Measurements from ENCODE around the gene HTR4. TPM values are rescaled to one million over a fixed set of nuclear protein-coding genes. Genes with fewer than 3 reads are reported as not detected.

HTR4 gene
- total RNA-seq, 1 donor from 2014 or later = not detected

GRCh38 chr5:148469501-148469935, 184.8 kb downstream of the HTR4 start:
- peak; percentile 90 for DNase-seq

- DNase-seq = peak; percentile 31
These were observed 185.6 kb downstream of the HTR4 start for GRCh38 chr5:148468746-148469145.

GRCh38 chr5:148467958-148468357, 186.4 kb downstream of the HTR4 start:
- DNase-seq = no peak

DNA sequence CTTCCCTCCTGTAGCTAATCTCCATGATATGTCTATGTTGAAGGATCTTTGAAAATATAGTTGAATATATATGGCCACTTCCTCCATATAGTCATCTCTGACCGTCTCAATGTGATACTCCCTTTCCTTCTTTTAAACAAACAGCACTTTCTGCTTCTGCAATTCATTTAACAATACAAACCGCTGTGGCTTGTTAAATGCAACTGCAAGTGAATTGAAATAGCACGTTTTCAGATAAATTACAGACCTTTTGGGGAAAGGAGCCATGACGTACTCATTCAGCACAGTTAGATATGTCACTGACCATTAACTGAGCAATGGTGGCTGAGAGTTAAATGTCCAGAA, 188.1 kb downstream of the HTR4 start:
- no peak for DNase-seq

- no peak for DNase-seq
These were observed 188.7 kb downstream of the HTR4 start for GRCh38 chr5:148465381-148466235.

DNA sequence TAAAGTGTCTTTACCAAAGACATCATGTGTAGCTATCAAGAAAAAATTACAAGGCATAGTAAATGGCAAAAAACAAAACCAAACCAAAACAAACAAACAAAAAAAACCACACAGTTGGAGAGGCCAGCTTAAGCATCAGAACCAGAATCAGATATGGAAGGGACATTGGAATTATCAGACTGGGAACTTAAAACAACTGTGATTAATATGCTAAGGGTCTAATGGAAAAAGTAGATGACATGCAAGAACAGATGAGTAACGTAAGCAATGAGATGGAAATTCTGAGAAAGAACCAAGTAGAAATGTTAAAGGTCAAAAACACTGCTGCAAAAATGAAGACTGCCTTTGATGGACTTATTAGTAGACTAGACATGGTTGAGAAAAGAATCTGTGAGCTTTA, 194.7 kb downstream of the HTR4 start:
- no peak for DNase-seq

DNA sequence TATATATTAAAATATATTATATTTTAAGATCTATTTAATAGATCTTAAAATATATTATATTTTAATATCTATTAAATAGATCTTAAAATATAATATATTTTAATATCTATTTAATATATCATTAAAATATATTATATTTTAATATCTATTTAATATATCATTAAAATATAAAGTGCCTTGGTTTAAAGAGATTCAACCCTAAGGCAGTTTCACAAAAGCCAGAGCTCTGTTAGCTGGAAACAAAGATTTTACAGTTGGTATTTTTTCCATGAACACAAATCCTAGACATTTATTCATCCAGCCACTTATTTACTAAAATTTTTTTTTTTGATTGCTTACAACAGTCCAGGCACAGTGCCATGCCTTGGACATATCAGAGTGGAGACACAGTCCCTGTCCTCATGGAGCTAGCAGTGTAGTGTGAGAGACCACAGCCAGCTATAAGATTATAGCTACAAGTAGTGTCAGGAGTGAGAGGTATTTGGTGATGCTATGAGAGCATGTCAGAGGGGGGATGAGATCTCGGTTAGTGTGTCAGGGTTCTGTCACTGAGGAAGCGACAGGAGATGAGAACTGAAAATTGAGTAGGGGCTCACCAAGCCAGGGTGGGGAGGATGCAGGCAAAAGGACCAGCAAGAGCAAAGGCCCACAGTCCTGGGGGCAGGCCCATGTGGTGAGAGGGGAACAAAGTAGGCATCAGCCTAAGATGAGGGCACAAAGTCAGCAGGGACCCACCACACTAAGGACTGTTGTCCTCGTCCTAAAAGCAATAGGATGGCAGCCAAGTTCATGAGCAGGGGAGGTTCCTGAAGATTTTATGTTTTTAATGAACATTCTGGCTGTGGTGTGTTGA, 196.1 kb downstream of the HTR4 start:
- no peak for DNase-seq

- peak; percentile 47 for DNase-seq
These were observed 197.1 kb downstream of the HTR4 start for GRCh38 chr5:148457183-148457620.

- no peak for DNase-seq
These were observed 199.1 kb downstream of the HTR4 start for GRCh38 chr5:148455185-148455584.

GRCh38 chr5:148454576-148454975, 199.8 kb downstream of the HTR4 start:
- no peak for DNase-seq

- no peak for DNase-seq
These were observed 201.7 kb downstream of the HTR4 start for GRCh38 chr5:148452499-148453193.

DNA sequence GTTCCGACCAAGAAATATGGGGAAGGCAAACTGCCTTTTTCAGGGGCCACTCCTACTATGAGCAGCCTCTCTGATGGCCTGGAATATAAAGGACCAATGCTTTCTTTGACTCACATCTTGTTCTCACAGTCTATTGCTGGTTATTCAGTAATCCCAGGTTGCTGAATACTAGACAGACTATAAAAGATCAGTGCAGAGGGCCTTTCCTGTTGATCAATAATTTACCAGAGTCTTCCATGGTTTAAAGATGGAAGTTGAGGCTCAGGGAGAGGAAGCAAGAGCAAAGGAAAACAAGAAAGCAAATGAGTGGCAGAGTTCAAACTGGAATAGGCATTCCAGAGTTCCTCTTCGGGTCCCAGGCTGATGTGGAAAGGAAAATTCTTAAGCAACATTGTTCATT, 207.7 kb downstream of the HTR4 start:
- DNase-seq = no peak

DNA sequence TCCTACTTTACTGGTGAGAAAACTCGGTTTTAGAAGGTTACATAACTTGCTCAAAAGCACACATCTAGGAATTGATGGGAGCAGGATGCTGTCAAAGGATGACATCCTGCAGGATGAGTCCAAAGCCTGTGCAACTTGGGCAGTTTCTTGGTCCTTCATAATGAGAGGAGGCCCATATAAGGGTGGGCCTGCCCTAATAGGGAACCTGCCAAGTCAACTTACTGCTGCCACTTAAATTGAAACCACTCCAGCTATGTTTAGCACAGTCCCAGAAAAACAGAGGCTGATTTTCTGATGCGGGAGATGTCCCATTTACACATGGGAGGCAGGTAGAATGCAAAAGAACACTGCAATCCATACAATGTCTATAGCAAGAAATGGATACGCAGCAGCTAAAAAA, 208.7 kb downstream of the HTR4 start:
- DNase-seq = no peak

DNA sequence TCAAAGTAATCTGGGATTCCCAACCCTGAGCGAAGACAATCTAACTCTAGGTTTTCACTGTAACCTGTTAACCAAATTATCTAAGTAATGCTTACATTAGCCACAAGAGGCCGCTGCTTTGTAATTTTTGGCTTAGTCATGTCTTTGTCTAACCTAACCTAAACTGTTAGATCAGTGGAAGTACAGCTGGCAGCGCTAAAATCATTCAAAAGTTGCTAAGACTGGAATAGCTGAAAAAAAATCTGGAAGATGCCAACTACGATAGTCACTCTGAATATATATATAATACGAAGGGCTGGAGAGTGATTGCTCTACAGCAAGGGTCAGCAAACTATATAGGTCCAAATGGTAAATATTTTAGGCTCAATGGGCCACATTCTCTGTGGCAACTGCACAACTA, 210.3 kb downstream of the HTR4 start:
- DNase-seq = peak; percentile 84

DNA sequence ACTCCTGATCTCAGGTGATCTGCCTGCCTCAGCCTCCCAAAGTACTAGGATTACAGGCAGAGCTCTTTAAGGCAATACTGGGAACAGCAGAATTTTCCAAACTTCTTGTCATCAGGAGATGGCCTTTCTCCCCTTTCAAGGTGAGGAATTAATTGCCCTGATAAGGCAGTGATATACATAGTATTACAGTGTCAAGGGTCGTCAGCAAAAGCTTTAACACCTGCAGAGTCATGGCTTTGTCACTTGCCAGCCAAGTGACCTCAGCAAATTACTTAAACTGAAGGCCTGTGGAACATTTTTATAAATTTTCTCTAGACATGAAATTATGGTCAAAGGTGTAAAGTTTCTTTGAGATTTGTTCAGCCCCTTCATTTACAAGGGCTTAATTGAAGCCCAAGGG, 211.1 kb downstream of the HTR4 start:
- DNase-seq = no peak

- DNase-seq = no peak
These were observed 215.4 kb downstream of the HTR4 start for GRCh38 chr5:148438933-148439332.

DNA sequence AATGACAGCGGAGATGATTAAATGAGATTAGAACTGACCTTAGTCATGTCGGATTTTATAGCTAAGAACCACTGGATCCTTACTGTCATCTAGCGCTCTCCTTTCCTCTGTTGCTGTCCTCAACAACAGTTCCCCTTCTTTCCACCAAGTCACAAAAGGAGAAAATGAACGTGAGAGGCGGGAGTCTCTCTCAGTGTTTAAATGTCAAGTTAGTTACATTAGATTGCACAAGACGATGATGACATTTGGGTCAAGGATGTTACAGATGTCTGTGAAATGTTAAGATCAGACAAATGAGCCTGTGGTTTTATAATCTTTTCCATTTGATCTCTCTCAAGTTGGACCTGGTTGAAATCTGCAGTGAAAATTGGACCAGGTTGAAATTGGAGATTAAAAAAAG, 217.1 kb downstream of the HTR4 start:
- no peak for DNase-seq

- no peak for DNase-seq
These were observed 218.3 kb downstream of the HTR4 start for GRCh38 chr5:148436029-148436428.

DNA sequence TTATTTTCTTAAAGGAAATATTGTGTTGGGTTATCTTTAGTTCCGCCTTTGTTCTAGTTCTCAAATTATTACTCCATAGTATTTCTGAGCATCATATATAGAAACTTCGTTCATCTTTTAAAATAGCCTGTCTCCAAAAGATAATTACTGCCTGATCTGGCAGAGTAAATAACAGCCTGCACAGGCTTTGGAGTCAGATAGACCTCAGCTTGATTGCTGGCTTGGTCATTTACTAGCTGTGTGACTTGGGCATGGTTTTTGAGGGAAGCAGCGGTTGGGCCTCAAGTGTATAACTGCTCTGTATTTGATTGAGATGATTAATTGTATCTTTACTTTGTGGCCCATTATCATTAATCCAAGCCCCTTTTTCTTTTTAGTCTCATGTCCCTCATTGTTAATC, 220.5 kb downstream of the HTR4 start:
- no peak for DNase-seq
